Progenitor cell of endocrine pancreas (in vitro differentiated cells): ENCODE results near the gene ADAT3. TPM values are rescaled to one million over a fixed set of nuclear protein-coding genes. Genes with fewer than 3 reads are reported as not detected.

Source experiments
- DNase-seq: peaks from one replicate; pipeline ENCODE4 v3.0.0; 2021; ENCODE audit warnings: low spot score; ENCODE audit not compliant: unreplicated experiment
- H3K27ac Mint-ChIP-seq: 2 replicates; pipeline ENCODE4 v1.8.0; 2021; ENCODE audit warnings: mild to moderate bottlenecking, moderate library complexity, mixed read lengths
- H3K27me3 Mint-ChIP-seq: 2 replicates; pipeline ENCODE4 v1.8.0; 2021; ENCODE audit warnings: mixed read lengths
- H3K36me3 Mint-ChIP-seq: 2 replicates; pipeline ENCODE4 v1.8.0; 2022; ENCODE audit warnings: mixed read lengths; ENCODE audit not compliant: insufficient read depth
- H3K4me1 Mint-ChIP-seq: 2 replicates; pipeline ENCODE4 v1.8.0; 2021; ENCODE audit warnings: low read depth, mixed read lengths
- H3K4me3 Mint-ChIP-seq: 2 replicates; pipeline ENCODE4 v1.8.0; 2021; ENCODE audit warnings: low read depth, mild to moderate bottlenecking, moderate library complexity, mixed read lengths
- H3K9me3 Mint-ChIP-seq: 2 replicates; pipeline ENCODE4 v1.8.0; 2021; ENCODE audit warnings: low read depth, mixed read lengths
- total RNA-seq: library from RNA; stranded (reverse); gene quantifications from 2 replicates; pipeline ENCODE4 v1.2.1, GENCODE V29; 2021
- TF ChIP-seq, protein P1 (sequence below): fragments of 200-600 bp; sonication (generic); IDR thresholded peaks from one replicate; pipeline ENCODE4 v1.5.0; 2021; ENCODE audit warnings: antibody characterized with exemption, mild to moderate bottlenecking; ENCODE audit not compliant: unreplicated experiment

Gene ADAT3
- total RNA-seq, 1 donor from 2014 or later, result 14.1 TPM

DNA sequence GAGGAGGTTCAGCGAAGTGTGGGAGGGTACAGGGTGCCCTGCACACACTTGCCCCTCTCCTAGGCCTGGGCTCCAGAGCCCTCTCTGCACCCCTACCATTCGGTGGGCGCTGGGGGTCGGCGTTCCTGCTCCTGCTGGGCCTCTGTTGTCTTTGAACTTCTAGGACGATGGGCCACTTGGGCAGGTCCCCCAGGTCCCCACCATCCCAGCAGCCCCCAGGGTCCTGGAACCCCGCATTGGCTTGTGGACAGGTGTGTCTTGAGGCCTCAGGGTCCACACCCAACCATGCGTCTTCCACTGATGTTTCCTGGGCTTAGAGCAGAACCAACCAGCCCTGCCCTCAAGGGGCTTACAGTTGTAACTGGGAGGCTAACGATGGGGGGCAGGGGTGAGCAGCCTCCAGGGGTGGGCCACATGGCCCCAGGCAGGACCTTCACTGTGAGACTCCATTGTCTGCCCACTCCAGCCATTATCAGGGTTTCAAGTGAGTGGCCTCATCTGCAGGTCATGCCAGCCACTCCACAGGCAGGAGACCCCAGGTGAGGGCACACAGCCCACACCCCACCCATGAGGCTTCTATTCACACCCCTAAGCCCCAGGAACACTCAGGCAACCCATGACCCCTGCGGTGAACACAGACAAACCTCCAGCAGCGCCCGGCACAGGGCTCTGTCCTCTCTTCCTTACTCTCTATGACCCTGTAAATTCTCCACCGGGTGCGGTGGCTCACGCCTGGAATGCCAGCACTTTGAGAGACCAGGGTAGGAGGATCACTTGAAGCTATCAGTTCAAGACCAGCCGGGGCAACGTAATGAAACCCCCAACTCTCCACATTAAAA is 39.8 kb upstream of the ADAT3 start:
- DNase-seq, result no peak
- H3K9me3 Mint-ChIP-seq, result no peaks in the 10 kb centered on the region
- H3K4me3 Mint-ChIP-seq, result peak overlapping the region; percentile 41
- H3K4me1 Mint-ChIP-seq, result peaks cover 6% of the 10 kb centered on the region
- TF ChIP-seq, protein P1, sequence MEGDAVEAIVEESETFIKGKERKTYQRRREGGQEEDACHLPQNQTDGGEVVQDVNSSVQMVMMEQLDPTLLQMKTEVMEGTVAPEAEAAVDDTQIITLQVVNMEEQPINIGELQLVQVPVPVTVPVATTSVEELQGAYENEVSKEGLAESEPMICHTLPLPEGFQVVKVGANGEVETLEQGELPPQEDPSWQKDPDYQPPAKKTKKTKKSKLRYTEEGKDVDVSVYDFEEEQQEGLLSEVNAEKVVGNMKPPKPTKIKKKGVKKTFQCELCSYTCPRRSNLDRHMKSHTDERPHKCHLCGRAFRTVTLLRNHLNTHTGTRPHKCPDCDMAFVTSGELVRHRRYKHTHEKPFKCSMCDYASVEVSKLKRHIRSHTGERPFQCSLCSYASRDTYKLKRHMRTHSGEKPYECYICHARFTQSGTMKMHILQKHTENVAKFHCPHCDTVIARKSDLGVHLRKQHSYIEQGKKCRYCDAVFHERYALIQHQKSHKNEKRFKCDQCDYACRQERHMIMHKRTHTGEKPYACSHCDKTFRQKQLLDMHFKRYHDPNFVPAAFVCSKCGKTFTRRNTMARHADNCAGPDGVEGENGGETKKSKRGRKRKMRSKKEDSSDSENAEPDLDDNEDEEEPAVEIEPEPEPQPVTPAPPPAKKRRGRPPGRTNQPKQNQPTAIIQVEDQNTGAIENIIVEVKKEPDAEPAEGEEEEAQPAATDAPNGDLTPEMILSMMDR, result no peak
- H3K27me3 Mint-ChIP-seq, result peaks cover 17% of the 10 kb centered on the region
- no peaks in the 10 kb centered on the region for H3K36me3 Mint-ChIP-seq
- no peak overlapping the region for H3K27ac Mint-ChIP-seq

DNA sequence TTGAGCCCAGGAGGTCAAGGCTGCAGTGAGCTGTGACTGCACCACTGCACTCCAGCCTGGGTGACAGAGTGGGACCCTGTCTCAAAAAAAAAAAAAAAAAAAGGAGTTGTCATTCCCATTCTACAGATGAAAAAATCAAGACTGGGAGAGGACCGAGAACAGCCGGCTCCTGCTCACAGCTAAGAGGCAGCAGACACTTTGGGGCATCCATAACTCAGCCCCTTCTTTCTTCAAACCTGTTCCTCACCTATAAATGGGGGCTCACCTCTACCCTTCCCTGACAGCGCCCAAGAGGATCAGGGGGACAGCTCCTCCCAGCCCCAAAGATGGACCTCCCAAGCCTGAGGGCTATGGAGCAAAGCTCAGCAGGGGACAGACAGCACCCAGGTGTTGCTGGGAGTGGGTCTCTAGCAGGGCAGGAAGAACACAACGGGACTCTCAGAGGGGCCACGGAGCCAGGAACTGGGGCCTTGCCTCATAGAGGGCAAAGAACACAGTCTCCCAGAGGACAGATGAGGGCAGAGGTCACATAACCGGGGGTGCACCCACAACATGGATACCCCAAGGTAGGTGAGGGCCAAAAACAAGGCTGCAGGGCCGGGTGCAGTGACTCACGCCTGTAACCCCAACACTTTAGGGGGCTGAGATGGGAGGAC is 38.4 kb upstream of the ADAT3 start:
- Mint-ChIP-seq H3K36me3 (no peaks in the 10 kb centered on the region), H3K4me1 (peaks cover 6% of the 10 kb centered on the region), H3K4me3 (no peak overlapping the region), H3K27ac (peak overlapping the region; percentile 41), H3K9me3 (no peaks in the 10 kb centered on the region), H3K27me3 (peaks cover 7% of the 10 kb centered on the region)
- TF ChIP-seq, protein P1, result no peak
- no peak for DNase-seq

DNA sequence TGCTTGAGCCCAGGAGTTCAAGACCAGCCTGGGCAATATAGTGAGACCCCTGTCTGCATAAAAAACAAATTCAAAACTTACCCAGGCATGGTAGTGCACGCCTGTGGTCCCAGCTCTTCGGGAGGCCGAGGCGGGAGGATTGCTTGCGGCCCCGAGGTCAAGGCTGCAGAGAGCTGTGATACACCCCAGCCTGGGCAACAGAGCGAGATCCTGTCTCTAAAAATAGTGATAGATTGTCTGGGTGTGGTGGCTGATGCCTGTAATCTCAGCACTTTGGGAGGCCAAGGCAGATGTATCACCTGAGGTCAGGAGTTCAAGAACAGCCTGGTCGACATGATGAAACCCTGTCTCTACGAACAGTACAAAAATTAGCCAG is 37.9 kb upstream of the ADAT3 start:
- no peak overlapping the region for H3K4me3 Mint-ChIP-seq

DNA sequence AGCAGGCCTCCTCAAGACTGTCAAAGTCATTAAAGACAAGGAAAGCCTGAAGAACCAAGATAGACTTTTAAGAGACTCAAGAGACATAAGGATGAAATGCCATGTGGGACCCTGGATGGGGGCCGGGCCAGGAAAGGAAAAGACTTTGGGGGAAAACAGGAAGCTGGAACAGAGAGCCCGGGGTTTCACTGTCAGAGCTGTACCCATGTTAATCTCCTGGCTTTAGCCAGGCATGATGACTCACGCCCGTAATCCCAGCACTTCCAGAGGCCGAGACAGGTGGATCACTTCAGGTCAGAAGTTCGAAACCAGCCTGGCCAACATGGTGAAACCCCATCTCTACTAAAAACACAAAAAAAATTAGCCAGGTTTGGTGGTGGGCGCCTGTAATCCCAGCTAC is 36.2 kb upstream of the ADAT3 start:
- H3K27ac Mint-ChIP-seq, result no peak overlapping the region
- no peaks in the 10 kb centered on the region for H3K9me3 Mint-ChIP-seq
- H3K27me3 Mint-ChIP-seq, result no peaks in the 10 kb centered on the region
- H3K4me1 Mint-ChIP-seq, result peaks cover 8% of the 10 kb centered on the region
- DNase-seq, result no peak
- TF ChIP-seq, protein P1, result no peak
- no peak overlapping the region for H3K4me3 Mint-ChIP-seq
- H3K36me3 Mint-ChIP-seq, result no peaks in the 10 kb centered on the region

More for the DNA sequence above, 37.9 kb upstream of the ADAT3 start:
- Mint-ChIP-seq H3K36me3 (no peaks in the 10 kb centered on the region), H3K27ac (no peak overlapping the region), H3K27me3 (peaks cover 2% of the 10 kb centered on the region), H3K4me1 (peaks cover 6% of the 10 kb centered on the region), H3K9me3 (no peaks in the 10 kb centered on the region)
- TF ChIP-seq, protein P1, result no peak
- no peak for DNase-seq

DNA sequence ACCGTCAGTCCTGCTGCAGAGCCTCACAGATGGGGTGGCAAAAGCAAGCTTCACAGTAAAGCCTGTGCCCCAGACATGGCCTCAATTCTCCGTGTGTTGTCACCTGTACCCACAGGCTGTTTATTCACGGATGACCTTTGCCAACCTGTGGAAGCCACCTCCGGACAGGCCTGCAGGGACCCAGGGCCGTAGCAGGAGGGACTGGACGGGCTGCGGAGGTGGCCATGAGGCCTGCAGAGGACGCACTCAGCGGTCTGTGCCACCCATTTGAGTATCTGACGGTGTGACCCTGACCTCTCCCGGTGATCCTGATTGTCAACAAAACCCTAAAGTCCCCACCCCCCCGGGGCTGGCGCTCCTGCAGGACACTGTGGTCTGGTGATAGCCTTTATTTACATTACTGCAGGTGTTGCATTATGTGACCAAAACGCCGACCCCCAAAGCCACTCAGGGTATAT is 34.0 kb upstream of the ADAT3 start:
- Mint-ChIP-seq H3K36me3 (no peaks in the 10 kb centered on the region), H3K4me3 (no peak overlapping the region), H3K4me1 (peaks cover 22% of the 10 kb centered on the region), H3K27me3 (no peaks in the 10 kb centered on the region), H3K9me3 (no peaks in the 10 kb centered on the region), H3K27ac (peak overlapping the region; percentile 33)
- TF ChIP-seq, protein P1, result no peak
- DNase-seq, result no peak
